Measurements from ENCODE around the gene ZXDA. TPM values are rescaled to one million over a fixed set of nuclear protein-coding genes. Genes with fewer than 3 reads are reported as not detected.
"Not testable (repeated sequence)": the region's sequence is repeated elsewhere in the genome, so short reads cannot be mapped to it uniquely, and the experiment has no call there.

The ZXDA gene
- 1 to 10 TPM; 6.1 to 9.9 (median 7.8) TPM for total RNA-seq
- polyA plus RNA-seq = 1 to 10 TPM in 1 of 3 donors, under 1 TPM in 2; 0.60 to 1.4 (median 0.69) TPM

DNA sequence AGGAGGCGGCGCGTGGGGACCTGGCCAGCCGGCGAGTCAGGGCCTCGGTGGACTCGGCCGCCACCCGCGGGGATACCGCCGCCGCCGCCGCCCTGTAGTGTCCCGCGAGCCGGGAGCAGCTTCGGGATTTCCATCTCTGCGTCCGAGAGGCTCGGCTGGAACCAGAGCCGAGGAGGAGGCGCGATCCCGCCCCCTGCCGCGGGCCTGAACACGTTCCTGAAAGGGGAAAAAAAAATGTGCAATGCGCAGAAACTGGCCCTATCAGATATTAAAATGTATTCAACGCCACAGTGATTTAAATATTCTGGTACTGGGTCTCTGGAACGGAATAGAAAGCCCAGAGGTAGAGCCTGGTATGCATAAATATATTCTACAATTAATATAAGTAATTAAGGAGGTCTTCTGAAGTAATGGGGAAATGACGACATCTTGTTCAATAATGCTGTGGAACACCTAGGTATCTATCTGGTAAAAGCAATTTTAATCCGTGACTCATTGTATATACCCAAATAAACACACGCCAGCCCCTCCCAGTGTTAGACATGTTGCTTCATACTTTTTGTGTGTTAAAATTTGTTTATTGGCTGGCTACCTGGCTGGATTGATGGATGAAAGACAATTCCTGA lies at the start of gene ZXDA:
ZXDA (minus strand) TSS at position 172 of the 626 bp plus-strand sequence; CDS start at position 134, 38 bp downstream.
- H3K9me3 ChIP-seq; DNase-seq; H3K27me3 ChIP-seq; H3K36me3 ChIP-seq; intact Hi-C loops (cut with DNase I): not testable (repeated sequence)
- 0 to 2% methylated on average over 12 to 16 of the region's 35 CpGs for WGBS, 2 donors
- peak within 1 kb of the TSS; percentile 83 to 90 (median 86) for H3K27ac ChIP-seq
- H3K4me1 ChIP-seq = peaks cover 0 to 19% (median 3%) of the 10 kb centered on the region in 4 donors
- peak within 1 kb of the TSS; percentile 45 to 56 (median 52) for H3K4me3 ChIP-seq

DNA sequence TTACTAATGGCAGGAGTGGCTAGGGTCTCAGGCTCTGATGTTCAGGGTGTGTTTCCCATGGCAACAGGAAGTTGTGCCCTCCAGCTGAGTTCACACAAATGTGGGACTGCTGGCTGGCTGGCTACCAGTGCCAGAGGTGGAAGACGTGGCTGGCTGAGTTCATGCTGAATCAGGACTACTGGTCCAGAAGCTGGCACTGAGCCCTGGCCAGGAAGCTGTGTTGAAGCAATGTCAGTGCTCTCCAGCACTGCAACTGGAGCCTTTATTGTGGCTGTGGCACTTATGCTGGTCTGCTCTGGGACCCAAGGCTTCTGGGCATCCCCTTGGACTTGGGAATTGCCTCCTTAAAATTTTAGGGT lies 42.0 kb upstream of the ZXDA start:
- DNase-seq = peak; percentile 66
- Histone ChIP-seq H3K27ac (peak overlapping the region in 1 of 4 donors; percentile 14), H3K27me3 (no peaks in the 10 kb centered on the region), H3K9me3 (no peaks in the 10 kb centered on the region), H3K4me3 (no peak overlapping the region), H3K4me1 (no peaks in the 10 kb centered on the region), H3K36me3 (no peaks in the 10 kb centered on the region)
- 31 to 41% methylated on average over 1 of the region's 1 CpG for WGBS, 2 donors
- intact Hi-C loops (cut with DNase I) = no loop called here
- TF ChIP-seq CTCF (IDR thresholded peaks at IDR 0.05) (no peak), POLR2A (IDR thresholded peaks at IDR 0.05) (no peak), EP300 (IDR thresholded peaks at IDR 0.05) (no peak), POLR2AphosphoS5 (IDR thresholded peaks at IDR 0.05) (no peak)

DNA sequence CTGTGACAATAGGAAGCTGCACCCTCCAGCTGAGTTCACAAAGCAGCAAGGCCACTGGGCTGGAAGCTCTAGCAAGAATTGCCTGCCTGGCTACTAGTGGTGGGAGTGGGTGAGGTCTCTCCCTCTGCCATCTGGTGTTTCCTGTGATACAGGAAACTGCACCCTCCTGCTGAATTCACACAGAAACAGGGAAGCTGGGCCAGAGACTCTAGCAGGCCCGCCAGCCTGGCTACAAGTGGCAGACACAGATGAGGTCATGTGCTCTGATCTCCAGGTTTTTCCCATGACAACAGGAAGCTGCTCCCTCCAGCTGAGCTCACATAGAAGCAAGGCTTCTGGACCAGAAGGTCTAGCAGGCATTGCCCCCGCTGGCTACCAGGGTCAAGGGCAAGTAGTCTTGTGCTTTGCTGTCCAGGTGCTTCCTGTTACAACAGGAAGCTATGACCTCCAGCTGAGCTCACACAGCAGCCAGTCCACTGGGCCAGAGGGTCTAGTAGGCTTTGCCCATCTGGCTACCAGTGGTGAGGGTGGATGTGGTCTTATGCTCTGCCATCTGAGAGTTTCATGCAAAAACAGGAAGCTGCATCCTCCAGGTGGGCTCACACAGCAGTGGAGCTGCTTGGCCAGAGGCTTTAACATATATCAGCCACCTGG lies 41.5 kb upstream of the ZXDA start:
- no peaks in the 10 kb centered on the region for H3K9me3 ChIP-seq
- DNase-seq = peak; percentile 65
- H3K36me3 ChIP-seq = no peaks in the 10 kb centered on the region
- H3K4me3 ChIP-seq = no peak overlapping the region
- intact Hi-C loops (cut with DNase I) = no loop called here
- peak overlapping the region in 1 of 4 donors; percentile 14 for H3K27ac ChIP-seq
- H3K27me3 ChIP-seq = no peaks in the 10 kb centered on the region
- 51 to 66% methylated on average over 2 of the region's 2 CpGs for whole genome bisulfite sequencing, 2 donors
- no peaks in the 10 kb centered on the region for H3K4me1 ChIP-seq
- TF ChIP-seq POLR2AphosphoS5 (IDR thresholded peaks at IDR 0.05) (no peak), POLR2A (IDR thresholded peaks at IDR 0.05) (no peak), EP300 (IDR thresholded peaks at IDR 0.05) (no peak), CTCF (IDR thresholded peaks at IDR 0.05) (no peak)

DNA sequence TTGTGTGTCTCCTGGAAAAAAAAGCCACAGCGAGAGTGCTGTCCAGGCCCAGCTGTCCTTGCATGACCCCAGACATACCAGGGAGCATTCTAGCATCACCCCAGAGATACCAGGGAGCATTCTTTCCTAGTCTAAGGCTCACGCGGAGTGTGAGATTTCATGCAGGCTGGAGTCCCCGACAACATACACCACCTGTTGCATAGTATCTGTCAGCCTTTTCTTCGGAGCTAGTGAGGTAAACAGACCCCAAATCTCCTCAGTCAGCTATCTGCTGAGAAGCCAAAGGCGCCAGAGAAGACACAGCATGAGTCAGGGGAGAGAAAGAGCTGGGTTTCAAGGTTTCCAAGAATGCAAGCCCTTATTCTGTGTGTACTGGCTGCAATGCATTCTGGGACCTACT lies 23.1 kb upstream of the ZXDA start:
- WGBS, 2 donors = 76 to 81% methylated on average over 6 of the region's 6 CpGs
- DNase-seq = no peak
- no peak for TF ChIP-seq EP300 (IDR thresholded peaks at IDR 0.05)
- TF ChIP-seq POLR2A (IDR thresholded peaks at IDR 0.05) = no peak
- no peak for TF ChIP-seq CTCF (IDR thresholded peaks at IDR 0.05)
- no peak for TF ChIP-seq POLR2AphosphoS5 (IDR thresholded peaks at IDR 0.05)
- Histone ChIP-seq H3K9me3 (no peaks in the 10 kb centered on the region), H3K27me3 (no peaks in the 10 kb centered on the region), H3K27ac (no peak overlapping the region), H3K4me3 (no peak overlapping the region), H3K36me3 (no peaks in the 10 kb centered on the region), H3K4me1 (no peaks in the 10 kb centered on the region)
- intact Hi-C loops (cut with DNase I) = no loop called here

DNA sequence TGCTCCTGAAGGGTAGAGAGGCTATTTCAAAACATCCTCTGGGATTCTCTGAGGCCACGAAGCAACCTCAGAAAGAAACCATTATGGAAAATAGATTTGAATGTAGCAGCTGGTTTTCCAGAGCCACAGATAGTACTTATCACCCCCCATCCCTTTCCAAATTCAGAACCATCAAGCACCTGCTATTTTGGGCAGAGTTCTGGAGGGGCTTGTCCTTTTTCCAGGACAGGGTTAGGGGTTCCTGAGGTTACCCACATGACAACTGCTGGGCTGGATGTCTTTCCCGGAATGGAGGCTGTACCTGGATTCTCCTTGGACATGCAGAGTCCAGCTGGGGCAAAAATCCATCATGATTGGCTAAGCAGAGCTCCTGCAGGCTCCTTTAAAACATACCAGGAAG lies 22.0 kb upstream of the ZXDA start:
- no peak overlapping the region for H3K27ac ChIP-seq
- no peaks in the 10 kb centered on the region for H3K9me3 ChIP-seq
- no peaks in the 10 kb centered on the region for H3K36me3 ChIP-seq
- intact Hi-C loops (cut with DNase I) = no loop called here
- H3K27me3 ChIP-seq = no peaks in the 10 kb centered on the region
- WGBS, 2 donors = 39 to 57% methylated on average over 2 of the region's 2 CpGs
- no peak for TF ChIP-seq POLR2A (IDR thresholded peaks at IDR 0.05)
- TF ChIP-seq POLR2AphosphoS5 (IDR thresholded peaks at IDR 0.05) = no peak
- no peak for TF ChIP-seq CTCF (IDR thresholded peaks at IDR 0.05)
- no peak for TF ChIP-seq EP300 (IDR thresholded peaks at IDR 0.05)
- no peak for DNase-seq
- no peaks in the 10 kb centered on the region for H3K4me1 ChIP-seq
- H3K4me3 ChIP-seq = no peak overlapping the region

Measured in sigmoid colon (tissue), 7 donors.